Pons (tissue), 1 donor: Measurements from ENCODE around the gene CYP4X1.
"Not testable (repeated sequence)": the region's sequence is repeated elsewhere in the genome, so short reads cannot be mapped to it uniquely, and the experiment has no call there.

Experiments
- DNase-seq: peaks from one replicate; pipeline ENCODE4 v3.0.0-alpha.2; 2016; ENCODE audit warnings: low spot score

The CYP4X1 gene

GRCh38 chr1:47023268-47024140, at the start of gene CYP4X1:
Gene CYP4X1, plus strand, starts transcription at chr1:47023669. Its CDS starts 149 bp downstream, at chr1:47023818.
- no peak for DNase-seq

GRCh38 chr1:46983166-46983829, 40.2 kb upstream of the CYP4X1 start:
- DNase-seq, result peak; percentile 41

GRCh38 chr1:46983830-46984586, 39.5 kb upstream of the CYP4X1 start:
- no peak for DNase-seq

GRCh38 chr1:46990541-46990940, 32.9 kb upstream of the CYP4X1 start:
- not testable (repeated sequence) for DNase-seq

DNA sequence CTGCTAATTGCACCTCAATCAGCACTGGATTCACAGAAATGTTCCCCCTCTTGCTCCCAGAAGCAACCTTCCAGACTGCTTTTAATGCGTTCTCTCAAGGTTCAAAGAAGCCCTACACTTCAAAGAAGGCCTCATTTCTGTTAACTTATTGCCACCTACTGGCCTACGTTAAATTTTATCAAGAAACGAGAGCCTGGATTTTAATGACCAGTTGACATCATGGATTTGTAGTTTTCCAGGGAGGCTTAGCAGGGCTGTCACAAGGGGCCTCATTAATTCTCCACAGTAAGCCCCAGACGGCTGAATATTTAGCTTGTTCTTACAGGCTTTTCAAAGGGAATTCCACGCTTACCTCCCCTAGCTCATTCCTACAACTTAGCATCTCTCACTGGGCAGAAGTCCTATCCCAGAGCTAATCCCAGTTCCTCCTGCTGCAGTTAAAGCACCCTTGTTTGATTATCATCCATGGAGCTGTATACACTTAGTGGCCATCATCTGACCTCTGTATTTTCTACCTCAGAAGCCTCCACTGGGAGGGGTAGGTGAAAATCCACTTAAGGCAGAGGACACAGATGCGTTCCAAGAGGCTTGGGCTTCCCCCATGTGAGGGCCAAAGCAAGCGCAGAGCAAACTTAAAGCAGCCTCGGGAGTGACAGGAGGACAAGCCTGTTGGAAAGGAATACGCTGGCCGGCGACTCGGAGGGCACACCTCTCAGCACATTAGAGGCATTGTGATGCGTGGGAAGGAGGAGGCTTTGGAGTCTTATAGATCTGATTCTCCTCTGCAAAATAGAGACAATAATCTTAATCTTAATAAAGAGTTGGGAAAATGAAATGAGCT, 32.2 kb upstream of the CYP4X1 start:
- peak; percentile 29 for DNase-seq

DNA sequence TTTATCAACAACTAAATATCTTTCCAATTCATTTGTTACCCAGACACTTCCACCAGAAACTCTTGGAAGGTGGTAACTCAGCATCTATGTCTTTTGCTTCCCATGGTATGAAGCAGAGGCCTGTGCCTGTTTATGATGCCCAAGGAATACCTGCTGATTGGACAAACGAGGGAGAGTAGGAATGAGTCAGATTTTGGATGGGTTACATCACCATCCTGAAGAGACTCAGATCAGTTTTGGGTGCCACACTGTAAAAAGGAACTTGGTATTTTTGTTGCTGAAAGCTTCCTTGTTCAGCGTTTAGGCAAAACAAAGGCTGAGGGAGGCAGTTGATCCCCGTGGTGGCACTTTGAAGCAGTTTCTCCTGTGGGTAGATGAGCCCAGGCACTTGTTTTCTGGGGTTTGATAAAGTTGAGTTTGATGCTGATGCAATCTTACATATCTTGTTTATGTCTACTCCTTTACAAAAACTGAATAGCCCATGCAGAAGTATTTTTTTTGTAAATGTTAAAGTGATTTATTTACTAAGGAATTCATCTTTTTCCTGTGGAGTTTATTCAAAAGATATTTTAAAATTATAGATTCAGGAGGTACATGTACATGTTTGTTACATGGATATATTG, 26.7 kb upstream of the CYP4X1 start:
- no peak for DNase-seq

DNA sequence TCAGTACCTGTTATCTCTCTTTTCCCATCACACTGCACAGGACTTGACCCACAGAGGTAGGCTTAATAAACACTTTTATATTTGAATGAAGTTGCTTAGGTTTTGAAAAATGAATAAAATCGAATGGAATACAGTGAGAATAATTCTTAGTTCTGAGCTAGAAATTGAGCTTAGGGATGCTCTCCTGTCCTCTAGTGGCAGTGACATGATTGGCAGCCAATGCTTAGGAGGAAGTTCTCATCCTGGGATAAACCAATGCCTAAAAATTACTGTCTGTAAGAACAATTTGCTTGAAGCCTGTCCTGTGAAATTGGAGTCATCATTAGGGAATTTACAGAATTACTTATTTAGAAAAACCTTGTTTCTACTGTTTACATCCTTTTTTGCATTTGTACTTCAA, 21.3 kb upstream of the CYP4X1 start:
- no peak for DNase-seq

DNA sequence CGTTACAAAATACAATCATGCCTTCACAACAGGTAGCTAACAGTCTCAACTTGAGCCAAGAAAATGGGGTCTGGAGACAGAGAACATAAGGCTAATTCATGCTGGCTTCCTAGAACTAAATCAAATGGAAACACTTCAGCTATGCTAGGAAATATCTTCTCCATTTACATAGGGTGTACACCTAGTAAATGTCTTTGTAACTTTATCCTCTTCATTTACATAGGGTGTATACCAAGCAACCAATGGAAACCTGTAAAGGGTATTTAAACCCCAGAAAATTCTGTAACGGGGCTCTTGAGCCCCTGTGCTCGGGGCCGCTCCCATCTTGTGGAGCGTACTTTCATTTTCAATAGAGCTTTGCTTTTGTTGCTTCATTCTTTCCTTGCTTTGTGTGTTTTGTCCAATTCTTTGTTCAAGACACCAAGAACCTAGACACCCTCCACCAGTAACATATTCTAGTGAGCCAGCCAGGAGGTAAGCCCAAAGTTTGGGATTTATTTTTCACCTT, 19.5 kb upstream of the CYP4X1 start:
- no peak for DNase-seq

- not testable (repeated sequence) for DNase-seq
Observed at GRCh38 chr1:47006437-47006836, 17.0 kb upstream of the CYP4X1 start.

DNA sequence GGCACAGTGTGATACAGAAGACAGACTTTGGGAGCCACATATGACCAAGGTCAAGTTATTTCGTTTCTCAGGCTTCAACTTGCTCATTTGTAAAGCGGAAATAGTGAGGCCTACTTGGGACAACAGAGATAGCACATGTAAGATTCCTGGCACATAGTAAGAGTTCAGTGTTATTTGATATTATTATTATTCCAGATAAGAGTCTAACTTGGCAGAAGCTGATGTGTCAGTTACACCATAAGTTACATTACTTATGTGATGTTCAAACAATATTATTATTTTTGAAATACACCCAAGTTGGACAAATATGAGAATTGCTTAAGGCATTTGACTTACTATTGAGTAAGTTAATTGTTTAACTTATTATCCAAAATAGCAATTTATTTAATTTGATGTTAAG, 10.2 kb upstream of the CYP4X1 start:
- DNase-seq, result no peak

- no peak for DNase-seq
Observed at GRCh38 chr1:47021070-47021469, 2.4 kb upstream of the CYP4X1 start.

DNA sequence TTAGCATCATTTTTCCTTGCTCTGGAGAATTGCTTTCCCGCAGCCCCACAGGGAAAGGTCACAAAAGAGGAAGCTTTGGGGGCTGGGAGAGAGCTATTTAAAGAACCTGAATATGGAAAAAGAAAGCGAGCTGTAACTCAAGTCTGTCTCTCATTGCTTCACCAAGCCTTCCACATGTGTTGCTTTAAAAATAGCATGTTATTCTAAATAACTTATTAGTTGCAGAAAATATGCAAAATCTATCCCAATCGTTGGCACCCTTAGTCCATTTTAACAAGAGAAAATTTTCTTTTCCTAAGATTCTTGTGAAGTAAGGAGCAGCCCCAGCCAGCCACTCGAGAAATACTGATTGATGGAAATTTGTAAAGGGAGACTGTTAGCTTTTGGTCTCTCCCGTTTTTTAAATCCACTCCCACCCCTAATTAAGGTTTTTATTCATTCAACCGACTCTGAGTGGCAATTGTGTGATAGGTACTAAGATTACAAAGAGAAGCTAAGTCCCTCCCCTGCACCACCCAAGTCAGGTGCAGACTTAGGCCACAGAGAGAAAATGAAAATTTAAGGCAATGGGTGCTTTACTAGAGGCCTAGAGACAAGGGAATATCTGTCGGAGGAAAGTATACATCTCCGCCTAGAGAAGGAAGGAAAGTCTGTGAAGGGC, 802 bp downstream of the CYP4X1 start:
- DNase-seq, result no peak

GRCh38 chr1:47030170-47030805, 6.8 kb downstream of the CYP4X1 start:
- DNase-seq, result no peak

DNA sequence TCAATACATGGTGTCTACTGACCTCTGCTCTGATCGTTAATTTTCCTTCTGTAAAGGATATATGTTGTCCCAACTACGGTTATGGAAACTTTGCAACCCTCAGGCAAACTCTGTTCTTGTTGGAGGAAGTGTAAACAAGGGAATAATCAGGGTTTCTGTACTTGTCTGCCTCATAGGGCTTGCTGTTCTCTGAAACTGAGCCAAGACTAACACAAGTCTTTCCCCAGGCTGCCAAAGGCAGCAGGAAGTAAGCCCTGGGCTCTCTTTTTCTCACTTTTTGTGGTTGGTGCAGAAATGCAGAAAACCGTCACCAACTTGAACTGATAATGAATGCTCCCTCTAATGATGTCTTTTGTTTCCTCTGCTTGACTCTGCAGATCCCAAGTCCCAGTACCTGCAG, 7.6 kb downstream of the CYP4X1 start:
- DNase-seq, result peak; percentile 14

- no peak for DNase-seq
Observed at GRCh38 chr1:47031585-47031984, 8.1 kb downstream of the CYP4X1 start.

DNA sequence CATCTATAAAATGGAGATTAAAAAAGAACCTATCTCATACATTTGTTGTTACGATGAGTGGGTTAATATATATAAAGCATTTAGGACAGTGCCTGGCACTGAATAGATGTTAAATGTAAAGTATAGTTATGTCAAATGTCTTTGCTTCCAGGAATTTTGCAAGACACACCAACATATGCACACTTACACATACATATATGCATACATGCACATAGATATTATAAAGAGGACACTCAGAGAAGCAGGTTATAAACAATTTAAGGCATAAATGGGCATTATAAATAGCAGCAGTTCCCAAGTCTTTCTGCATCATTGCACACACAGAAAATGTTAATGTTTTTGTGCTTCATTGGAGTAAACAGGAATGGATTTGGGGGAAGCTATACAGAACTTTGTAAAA, 13.3 kb downstream of the CYP4X1 start:
- no peak for DNase-seq

DNA sequence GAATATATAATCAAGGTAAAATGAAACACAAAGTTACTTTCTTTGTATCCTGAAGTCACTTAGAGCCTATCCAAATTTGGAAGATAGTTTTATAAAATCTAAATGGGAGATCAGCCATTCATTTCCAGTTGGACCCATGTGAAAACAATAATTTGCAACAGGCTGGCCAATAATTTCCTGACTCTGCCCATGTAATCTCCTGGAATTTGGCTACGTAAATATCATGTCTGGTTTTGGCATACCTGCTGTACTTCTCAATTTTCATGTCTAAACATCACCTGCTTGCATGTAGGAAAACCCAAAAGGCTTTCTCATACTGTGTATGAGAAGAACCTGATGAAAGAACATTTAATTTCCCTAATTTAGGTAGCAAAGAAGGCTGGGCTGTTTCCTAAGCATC, 35.9 kb downstream of the CYP4X1 start:
- no peak for DNase-seq

- no peak for DNase-seq
Observed at GRCh38 chr1:47067097-47067594, 43.7 kb downstream of the CYP4X1 start, which contains the start of gene CYP4Z1. Gene CYP4Z1, plus strand, starts transcription at chr1:47067231. Its CDS starts 260 bp downstream, at chr1:47067491.

DNA sequence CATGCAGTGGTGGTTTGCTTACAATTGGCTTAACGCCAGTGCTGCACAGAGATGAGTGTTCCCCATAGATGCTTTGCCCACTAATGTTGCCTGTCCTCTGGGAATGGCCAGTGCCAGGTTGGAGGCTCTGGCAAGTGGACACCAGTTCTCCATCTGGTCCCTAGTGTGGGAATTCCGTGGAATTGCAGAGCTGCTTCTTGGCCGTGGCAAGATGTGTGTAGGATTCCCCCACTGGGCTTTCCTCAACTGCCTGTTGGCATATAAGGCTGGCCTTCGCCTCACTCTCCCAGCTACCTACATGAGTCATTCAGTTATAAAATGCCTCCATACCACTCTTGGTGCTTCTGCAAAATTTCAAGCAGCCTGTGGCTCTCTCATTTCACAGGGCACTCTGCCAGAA, 45.6 kb downstream of the CYP4X1 start:
- DNase-seq, result not testable (repeated sequence)

DNA sequence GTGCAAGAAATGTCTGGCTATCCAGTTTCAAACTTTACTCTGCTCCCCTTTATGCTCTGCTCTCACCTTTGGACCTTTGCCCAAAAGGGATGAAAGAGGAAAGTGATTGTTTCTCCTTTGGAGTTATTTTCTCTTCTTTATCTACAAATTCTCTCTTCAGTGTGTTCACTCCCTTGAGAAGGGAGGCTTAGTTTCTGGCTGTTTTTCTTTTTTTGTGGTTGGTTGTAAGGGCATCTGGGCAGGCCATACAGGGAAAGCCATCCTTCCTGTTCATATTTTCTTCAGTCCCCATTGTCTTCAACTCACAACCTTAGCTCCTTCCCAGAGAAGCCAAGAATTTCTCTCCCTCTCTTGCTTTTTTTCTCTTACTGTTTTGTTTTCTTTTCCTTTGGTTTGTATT, 46.0 kb downstream of the CYP4X1 start:
- DNase-seq, result not testable (repeated sequence)
